Activated T-cell treated with anti-CD3 and anti-CD28 coated beads, Interleukin-2, amount 50 U/mL, for 1 hour (primary cell): ENCODE measurements around the gene USP24.

Experiments
- DNase-seq: peaks from one replicate; pipeline ENCODE4 v3.0.0-alpha.2; 2020

The USP24 gene

DNA sequence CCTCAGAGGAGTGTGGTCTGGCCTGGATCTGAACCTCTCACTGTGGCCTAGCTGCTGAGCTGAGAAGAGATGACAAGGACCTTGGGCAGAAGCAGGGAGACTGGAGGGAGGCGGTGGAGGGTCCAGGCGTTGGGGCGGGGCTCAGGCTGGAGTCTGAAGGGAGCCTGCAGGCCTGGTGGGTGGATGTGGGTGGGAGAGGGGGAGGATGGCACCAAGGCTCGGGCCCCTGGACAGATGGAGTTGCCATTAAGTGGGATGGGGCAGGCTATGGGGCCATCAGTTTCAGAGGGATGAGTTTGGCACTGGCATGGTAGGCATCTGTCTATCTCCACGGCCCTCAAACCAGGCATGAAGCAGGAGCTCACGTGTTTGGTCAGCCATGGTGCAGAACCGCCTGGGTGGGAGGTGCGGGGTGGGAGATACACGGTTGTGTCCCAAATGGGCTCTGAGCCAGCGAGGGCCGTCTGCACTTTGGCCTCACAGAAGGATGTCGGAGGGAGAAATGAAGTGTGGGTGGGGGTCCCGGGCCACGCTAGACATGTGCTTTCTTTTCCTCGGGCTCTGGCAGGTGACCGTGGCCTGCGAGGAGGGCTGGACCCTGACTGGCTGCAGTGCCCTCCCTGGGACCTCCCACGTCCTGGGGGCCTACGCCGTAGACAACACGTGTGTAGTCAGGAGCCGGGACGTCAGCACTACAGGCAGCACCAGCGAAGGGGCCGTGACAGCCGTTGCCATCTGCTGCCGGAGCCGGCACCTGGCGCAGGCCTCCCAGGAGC, 152.2 kb downstream of the USP24 start:
- no peak for DNase-seq

DNA sequence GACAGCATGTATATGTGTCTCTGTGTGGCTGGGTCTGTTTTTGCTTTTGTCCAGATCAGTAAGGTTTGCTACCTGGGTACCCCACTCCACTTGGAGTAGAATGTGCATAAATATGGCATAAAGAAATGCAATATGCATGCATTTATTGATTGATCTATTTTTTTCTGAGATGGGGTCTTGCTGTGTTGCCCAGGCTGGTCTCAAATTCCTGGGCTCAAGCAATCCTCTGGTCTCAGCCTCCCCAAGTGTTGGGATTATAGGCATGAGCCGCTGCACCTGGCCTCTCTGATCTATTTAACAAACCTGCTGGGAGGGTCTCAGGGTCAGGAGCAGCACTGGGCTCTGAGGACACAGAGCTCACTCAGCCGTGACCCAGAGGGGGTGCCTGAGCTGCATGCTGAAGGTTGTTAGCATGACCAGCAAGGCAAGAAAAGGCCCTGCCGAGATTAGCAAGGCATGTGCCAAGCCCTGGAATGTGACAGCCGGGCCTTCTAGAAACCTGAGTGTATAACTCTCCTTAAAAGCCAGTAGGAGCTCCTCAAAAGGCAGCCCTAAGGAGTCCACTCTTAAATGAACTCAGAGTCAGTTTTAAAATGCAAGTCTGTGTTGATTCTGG, 153.3 kb downstream of the USP24 start:
- no peak for DNase-seq

DNA sequence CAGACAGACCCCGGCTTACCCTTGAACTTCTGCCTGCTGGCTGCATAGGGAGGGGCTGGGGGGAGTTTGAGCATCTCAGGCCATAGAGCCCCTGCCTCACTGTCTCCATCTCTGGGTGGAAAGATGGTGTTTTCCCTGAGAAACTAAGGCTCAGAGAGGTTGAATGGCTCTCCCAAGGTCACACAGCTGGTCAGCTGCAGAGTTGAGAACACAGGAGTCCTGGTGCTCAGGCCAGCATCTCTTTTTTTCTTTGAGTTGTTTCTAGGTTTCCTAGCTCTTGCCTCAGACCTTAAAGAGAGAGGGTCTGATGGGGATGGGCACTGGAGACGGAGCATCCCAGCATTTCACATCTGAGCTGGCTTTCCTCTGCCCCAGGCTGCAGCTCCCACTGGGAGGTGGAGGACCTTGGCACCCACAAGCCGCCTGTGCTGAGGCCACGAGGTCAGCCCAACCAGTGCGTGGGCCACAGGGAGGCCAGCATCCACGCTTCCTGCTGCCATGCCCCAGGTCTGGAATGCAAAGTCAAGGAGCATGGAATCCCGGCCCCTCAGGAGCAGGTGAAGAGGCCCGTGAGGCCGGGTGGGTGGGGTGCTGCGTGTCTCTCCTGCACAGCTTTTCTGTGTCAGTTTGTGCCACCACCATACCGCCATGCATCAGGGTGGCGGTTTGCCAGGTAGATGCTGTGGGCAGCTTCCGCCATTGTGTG, 154.0 kb downstream of the USP24 start:
- no peak for DNase-seq

DNA sequence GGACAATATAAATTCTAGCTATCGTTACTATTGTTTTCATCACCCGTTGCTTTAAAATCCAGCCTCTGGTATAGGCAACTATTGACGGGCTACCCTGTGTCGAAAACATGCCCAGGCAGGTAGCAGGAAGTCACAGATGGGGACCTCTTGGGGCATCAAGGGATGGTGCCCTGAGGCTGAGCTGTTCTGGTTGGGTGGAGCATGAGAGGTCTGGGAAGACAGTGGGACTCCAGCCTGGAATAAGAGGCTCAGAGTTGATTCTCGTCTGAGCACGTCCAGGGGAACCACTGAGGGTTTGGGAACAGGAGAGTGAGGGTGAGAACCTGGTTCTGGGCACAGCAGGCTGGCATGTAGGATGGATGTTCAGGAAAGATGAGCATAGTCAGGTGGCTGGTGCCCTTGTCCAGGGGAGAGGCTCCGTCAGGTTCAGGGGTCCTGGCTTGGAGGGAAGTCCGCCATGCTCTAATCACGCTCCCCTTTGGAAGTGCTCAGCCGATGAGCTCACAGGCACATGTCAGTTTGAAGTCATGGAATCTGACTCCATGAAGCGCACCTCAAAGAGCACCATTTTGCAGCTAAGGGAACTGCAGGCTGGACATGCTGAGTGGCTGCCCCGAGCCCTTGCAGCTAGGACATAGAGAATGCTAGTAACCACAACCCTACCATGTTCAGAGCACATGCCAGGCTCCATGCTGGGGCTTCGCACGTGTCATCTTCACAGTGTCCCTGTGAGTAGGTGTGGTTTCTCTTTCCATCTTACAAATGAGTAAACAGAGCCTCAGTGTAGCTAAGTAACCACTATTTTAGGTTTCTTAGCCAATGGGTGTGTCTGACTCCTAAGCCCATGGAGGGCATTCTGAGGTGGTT, 154.8 kb downstream of the USP24 start:
- no peak for DNase-seq

DNA sequence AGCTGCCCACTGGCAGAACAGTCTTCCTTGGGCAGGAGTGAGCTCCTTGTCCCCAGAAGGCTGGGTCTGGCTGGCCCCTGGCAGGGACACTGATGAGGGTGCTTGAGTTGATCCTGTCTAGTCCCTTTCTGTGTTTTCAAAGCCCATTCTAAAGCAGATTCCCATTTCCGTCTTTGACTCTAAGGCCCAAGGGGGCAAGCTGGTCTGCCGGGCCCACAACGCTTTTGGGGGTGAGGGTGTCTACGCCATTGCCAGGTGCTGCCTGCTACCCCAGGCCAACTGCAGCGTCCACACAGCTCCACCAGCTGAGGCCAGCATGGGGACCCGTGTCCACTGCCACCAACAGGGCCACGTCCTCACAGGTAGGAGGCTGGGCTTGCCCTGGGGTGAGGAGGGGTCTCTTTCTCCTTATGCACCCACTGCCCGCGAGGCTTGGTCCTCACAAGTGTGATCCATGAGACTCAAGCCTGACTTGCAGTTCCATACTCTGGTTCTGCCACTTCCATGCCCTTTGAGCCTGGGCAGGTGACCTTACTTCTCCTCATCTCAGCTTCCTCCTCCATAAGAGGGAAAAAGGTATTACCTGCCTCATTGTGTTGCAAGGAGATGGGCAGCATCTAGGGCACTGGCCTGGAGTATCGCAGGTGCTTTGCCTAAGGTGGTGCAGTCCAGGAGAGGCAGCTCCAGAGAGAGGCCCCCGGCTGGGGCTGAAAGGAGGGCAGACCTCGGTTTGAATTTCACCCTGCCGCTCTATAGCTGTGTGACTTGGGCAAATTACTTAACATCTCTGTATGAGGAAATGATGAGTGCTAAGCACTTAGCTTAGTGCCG, 155.6 kb downstream of the USP24 start:
- DNase-seq: no peak

DNA sequence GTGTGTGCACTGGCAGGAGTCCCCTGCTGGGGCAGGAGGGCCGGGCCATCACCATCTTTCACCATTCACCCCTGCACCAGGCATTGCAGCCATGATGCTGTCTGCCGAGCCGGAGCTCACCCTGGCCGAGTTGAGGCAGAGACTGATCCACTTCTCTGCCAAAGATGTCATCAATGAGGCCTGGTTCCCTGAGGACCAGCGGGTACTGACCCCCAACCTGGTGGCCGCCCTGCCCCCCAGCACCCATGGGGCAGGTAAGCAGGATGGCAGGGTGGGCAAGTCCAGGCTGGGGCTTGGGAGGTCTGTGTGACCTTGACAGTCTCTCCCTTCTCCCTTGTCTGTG, 157.2 kb downstream of the USP24 start:
- DNase-seq: no peak

DNA sequence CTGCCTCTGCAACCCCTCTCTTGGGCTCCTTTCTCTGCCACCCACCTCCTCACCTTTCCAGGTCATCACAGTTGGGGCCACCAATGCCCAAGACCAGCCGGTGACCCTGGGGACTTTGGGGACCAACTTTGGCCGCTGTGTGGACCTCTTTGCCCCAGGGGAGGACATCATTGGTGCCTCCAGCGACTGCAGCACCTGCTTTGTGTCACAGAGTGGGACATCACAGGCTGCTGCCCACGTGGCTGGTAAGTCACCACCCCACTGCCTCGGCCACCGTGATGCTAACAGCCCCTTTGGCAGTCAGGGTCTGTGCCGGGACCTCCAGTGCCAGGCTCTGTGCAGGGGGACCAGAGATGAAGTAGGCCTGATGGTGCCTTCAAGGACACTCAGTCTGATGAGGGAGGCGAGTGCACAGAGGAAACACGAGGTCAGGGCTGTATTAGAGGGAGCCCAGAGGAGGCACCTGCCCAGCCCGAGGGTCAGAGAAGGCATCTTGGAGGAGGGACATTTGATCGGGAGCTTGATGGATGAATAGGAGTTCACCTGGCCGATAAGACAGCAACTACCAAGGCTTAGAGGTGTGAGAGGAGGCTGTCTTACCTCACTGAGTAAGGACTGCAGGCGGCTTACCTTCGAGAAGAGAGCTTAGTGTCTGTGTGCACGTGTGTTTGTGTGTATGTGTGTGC, 157.8 kb downstream of the USP24 start:
- DNase-seq: no peak

DNA sequence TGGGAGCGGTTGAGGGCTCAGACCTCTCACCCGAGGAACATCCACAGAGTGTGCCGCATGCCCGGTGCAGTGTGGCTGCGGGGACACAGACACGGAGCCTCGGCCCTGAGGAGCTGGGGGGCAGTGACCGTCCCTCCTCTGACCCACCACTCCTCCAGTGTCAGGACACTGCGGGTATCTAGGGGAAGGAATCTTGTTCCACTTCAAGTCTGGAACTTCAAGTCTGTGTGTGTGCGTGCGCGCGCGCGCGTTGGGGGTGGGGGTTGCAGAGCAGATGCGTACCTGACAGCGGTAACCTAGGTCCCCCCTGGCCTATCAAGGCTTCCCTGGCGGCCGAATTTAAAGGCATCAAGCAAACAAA, 158.6 kb downstream of the USP24 start:
- DNase-seq: no peak

DNA sequence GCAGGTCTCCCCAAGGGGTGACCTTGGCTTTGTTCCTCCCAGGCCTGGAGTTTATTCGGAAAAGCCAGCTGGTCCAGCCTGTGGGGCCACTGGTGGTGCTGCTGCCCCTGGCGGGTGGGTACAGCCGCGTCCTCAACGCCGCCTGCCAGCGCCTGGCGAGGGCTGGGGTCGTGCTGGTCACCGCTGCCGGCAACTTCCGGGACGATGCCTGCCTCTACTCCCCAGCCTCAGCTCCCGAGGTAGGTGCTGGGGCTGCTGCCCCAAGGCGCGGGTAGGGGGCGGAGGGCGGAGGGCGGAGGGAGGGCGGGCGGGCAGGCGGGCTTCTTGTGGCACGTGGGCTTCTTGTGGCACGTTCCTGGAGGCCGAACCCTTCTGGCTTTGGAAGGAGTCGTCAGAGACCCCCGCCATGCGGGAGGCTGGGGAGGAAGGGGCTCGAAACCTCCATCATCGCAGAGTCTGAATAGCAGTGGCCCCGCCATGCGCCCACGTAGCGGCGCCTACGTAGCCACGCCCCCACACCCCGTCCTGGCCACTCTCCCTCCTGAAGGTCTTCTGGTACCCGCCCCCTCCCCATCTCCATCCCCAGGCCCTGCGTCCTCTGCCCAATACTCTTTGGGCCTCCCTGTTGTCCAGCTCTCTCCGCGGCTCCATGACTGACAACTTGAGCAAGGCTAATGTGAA, 159.1 kb downstream of the USP24 start:
- DNase-seq: no peak

DNA sequence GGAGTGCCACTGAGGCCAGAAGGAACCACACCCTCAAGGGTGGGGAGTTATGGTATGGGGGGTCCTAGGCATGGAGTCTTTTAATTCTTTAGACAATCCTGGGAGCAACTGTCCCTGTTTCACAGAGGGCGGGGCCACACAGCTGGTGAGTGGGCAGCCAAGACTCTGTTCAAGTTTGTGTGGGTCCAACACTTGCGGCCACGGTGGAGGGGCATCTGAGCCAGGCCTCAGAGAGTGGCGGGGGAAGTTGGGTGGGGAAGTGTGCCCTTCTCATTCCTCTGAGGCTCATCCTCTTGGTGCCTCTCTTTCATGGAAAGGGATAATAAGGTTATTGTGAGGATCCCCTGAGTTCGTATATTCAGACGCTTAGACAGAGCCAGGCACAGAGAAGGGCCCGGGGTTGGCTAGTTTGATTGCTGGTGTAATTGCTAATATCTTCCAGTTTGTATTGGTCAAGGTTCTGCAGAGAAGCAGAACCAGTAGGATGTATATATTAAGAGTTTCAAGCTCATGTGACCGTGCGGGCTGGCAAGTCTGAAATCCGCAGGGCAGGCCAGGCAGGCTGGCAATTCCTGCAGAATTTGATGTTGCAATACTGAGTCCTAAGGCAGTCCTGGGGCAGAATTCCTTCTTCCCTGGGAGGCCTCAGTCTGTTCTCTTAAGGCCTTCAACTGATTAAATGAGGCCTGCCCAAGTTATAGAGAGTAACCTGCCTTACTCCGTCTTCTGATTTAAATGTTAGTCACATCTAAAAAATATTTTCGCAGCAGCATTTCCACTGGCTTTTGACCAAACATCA, 159.9 kb downstream of the USP24 start:
- no peak for DNase-seq

DNA sequence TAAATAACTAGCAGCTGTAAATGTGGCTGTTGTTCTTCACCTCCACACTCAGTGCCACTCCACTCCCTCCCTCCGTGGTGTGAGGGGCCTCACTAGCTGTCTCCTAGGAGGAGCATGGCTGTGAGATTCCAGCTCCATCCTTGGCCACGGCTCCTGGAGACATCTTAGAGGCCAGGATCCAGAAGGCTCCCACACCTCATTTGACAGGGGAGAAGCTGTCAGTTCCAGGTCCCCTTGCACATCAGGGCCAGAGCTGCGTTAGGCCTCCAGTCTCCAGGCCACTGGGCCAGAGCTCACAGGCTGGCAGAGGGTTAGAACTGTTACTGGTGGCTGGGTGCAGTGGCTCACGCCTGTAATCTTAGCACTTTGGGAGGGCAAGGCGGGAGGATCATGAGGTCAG, 160.8 kb downstream of the USP24 start:
- no peak for DNase-seq

DNA sequence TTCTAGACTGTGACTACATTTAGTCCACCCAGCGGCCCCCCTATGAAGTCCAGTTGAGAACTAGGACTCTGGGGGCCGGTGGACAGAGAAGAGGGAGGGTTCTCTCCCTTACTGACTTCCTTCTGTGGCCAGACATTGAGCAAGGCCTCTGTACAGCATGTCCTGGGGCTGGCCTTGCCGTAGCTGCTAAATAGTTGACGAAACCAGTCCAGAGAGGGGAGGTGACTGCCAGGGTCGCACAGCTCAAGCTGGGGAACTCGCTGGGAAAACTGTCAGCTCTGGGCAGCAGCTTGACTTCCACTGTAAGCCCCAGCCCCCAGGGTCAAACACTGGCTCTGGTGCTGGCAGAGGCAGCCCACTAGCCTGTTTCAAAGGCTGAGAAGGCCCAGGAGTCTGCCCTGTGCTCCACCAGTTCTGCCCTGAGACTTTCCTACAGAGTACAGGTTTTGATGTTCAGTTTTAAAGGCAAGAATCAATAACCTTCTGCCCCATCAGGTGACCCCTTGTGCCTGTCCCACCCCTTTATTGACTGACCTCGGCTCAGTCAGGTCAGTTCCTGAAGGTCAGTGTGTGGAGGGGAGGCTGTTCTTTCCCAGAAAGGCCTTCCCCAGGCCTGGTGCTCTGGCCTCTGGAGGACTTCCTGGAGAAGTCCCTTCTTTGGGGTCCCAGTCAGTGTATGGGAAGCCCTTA, 161.8 kb downstream of the USP24 start:
- DNase-seq: no peak

DNA sequence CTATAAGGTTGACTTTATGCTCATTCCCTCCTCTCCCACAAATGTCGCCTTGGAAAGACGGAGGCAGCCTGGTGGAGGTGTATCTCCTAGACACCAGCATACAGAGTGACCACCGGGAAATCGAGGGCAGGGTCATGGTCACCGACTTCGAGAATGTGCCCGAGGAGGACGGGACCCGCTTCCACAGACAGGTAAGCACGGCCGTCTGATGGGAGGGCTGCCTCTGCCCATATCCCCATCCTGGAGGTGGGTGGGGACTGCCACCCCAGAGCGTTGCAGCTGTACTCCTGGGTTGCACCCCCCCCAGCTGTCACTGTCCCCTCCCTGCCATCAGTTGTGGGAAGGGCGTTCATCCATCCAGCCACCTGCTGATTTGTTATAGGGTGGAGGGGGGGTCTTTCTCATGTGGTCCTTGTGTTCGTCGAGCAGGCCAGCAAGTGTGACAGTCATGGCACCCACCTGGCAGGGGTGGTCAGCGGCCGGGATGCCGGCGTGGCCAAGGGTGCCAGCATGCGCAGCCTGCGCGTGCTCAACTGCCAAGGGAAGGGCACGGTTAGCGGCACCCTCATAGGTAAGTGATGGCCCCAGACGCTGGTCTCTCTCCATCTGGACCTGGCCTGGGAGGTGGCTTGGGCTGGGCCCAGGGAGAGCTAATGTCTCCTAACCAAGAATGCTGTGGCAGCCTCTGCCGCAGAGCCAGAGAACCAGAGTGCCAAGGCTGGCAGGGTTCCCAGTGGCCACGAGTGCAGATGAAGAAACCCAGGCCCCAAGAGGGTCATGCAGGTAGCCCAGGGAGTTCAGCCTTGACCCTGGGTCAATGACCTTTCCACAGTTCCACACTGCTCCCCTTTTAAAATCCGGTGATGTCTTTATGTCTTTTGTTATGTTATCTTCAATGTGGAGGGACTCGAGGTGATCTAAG, 162.7 kb downstream of the USP24 start:
- DNase-seq: no peak

DNA sequence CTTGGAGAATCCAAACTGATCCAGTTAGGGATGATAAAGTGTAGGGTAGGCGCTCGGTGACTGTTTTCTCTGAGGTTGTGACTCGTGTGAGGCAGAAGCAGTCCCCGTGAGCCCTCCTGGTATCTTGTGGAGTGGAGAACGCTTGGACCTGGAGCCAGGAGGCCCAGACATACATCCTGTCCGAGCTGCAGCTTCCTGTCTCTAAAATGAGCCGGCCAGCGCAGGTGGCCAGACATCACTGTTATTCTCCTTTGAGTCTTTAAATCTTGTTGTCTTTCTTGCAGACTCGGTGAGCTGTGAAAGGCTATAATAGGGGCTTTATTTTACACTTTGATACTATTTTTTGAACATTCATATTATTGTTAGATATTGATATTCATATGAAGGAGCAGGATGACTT, 163.5 kb downstream of the USP24 start:
- no peak for DNase-seq

DNA sequence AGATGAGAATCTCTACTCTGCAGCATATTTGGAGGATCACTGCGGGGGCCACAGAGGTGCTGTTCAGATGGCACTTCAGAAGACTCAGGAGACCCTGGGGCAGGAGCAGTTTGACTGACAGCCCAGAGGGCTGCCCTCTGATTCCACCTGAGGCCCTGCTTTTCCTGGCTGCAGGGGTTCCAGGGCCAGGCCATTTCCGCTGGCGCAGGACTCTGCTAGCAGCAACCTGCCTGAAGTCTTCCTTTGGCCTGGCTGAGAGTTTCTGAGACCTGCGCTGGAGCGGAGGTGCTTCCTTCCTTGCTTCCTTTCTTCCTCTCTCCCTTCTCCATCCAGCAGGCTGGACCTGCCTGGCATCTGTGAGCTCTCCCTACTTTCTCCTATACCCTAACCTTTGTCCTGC, 164.0 kb downstream of the USP24 start:
- DNase-seq: no peak

DNA sequence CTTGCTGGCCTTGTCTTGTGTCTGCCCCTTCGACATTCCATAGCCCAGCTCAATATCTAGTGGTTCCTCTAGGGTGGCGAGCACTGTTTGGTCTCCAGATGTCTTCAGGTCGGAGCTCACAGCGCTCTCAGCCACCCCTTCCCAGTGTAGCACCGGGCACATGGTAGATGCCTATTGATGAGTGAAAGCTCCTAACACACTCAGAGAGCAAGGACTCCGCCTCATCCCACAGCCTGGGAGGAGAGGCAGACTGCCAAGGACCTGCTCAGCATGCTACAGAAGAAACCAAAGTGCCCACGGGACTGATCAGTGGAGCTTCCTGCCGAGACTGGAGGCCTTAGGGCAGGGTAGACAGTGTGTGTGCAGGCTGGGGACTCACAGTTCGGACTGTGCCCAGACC, 164.9 kb downstream of the USP24 start:
- DNase-seq: no peak

DNA sequence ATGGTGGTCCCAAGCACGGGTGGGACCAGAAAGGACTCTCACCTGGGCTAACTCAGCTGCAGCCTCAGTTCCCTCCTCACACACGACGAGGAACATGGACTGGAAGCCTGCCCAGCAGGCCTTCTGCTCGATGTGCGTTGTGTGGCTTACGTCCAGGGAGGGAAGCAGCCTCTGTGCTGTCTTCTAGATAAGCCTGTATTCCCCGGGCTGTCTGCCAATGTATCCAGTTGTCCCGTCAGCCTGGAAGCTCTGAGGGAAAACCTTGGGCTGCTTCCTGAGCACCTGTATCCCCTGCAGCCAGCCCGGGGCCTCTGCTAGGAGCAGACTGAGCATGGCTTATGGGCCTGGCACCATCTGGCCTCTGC, 165.3 kb downstream of the USP24 start:
- DNase-seq: no peak

DNA sequence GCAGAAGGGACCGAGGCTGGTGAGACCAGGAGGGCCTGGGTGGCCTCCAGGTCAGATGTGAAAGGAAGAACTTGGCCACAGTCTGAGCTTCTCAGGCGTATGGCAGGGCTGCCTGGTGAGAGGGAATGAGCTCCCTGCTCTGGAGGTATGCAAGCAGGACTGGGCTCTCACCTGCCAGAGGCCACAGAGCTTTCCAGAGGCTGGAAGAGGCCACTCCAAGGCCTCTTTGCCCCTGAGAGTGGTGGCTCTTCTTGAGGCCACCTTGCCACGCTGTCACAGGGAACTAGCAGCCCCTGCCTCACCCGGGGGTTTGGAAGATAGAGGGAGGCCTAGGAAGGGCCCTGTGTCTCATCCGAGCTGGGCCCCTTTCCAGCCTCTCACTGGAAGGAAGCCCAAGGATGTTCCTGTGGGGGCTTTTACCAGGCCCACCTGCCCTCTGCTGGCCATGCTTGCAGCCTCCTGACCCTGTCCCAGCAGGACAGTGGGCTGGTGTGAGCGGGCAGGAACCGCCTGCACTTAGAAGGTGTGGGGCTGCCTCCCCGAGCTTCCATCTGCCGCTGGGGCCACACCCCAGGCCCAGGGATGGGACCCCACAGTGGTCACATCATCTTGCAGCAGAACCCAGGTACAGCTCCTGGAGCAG, 165.8 kb downstream of the USP24 start:
- DNase-seq: no peak
